ENCODE results near the gene SYPL1.

The SYPL1 gene

DNA sequence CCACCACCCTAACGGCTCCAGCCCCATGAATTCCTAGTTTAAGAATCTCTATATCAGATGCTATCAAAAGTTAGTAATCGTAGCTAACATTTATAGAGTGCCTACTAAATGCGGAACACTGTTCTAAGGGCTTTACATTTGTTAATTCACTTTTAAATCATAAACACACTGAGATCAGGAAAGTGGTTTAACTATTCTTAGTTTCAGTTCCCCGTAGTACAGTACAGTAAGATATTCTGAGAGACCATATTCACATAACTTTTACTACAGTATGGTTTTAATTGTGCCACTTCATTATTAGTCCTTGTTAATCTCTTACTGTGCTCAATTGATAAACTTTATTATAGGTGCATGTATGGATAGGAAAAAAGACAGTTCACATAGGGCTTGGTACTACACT, 22.5 kb downstream of the SYPL1 start:
- DNase-seq: no peak

DNA sequence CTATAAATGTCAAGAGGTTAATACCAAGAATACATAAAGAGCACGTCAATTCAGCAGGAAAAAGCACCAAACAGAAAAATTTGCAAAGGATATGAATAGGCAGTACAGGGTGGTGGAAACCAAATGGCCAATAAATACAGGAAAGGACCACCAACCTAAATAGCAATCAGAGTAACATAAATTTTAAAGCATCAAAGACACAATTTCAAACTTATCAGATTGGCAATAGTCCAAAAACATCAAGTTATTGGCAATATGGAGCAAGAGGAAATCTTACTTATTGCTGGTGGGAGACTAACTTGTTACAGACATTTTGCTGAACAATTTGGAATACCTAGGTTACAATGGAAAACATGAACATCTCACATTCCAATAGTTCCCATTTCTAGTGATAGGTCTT, 24.1 kb downstream of the SYPL1 start:
- no peak for DNase-seq

DNA sequence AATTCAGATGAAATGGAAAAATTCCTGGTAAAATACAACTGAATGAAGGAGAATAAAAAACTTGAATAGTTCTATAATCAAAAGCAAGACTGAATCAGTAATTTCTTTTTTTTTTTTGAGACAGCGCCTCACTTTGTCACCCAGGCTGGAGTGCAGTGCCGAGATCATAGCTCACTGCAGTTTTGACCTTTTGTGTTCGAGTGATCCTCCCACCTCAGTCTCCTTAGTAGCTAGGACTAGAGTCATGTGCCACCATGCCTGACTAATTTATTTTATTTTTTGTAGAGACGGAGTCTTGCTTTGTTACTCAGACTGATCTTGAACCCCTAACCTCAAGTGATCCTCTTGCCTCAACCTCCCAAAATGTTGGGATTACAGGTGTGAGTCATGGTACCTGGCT, 26.1 kb downstream of the SYPL1 start:
- DNase-seq: no peak

DNA sequence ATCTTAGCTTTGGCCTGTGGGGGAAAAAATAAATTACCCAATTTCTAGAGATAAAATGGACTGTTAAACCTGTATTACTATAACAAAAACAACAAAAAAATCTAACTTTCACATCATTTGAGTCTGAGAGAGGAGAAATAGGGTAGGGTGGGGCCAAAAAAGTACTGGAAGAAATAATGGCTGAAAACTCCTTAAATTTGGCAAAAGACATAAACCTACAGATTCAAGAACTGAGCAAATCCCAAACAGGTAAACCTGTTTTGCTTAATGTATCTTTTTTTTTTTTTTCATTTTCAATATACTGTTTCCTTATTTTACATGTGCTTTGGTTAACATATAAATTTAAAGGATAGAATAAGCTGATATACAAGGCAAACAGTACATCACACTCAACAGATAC, 27.1 kb downstream of the SYPL1 start:
- no peak for DNase-seq

DNA sequence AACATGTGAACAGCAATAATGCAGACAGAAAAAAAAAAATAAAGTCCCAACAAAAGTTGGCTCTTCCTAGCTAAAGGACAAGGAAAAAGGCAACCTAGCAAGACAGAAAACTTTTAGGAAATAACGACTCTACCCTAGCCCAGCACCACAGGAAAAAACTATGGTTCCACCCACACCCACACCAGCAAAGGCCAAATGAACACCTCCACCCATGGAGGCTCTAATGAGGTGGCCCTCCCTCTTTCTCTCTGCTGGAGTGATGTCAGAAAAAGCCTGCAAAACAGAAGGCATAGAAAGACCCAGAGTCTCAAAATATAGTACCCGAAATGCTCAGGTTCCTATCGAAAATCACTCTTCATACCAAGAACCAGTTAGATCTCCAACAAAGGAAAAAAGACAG, 28.4 kb downstream of the SYPL1 start:
- no peak for DNase-seq

DNA sequence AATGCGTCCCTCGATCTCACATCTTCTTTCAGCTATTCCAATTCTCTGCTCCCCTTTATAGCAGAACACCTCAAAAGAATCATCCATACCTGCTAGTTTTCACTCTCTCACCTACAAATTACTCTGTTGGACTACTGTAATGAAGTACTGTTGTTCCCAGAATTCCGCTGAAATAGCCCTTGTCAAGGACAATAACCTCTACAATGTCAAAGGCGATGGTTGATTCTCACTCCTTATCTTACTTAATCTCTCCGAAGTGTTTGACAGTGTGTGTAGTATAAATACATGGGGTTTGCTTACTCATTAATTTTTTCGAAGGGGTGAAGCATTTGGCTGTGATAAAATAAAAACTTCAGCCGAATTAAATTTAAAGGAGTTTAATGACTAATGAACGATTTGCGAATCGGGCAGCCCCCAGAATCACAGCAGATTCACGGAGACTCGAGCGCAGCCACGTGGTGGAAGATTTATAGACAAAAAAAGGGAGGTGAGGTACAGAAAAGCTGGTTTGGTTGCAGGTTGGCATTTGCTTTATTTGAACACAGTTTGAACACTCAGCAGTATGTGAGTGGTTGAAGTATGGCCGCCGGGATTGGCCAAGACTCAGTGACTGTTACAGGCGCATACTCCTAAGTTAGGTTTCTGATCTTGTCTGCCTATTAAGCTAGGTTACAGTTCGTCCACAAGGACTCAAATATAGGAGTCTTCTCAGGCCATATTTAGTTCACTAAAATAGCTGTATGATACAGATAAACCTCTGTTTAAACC, 29.8 kb downstream of the SYPL1 start:
- DNase-seq: no peak

DNA sequence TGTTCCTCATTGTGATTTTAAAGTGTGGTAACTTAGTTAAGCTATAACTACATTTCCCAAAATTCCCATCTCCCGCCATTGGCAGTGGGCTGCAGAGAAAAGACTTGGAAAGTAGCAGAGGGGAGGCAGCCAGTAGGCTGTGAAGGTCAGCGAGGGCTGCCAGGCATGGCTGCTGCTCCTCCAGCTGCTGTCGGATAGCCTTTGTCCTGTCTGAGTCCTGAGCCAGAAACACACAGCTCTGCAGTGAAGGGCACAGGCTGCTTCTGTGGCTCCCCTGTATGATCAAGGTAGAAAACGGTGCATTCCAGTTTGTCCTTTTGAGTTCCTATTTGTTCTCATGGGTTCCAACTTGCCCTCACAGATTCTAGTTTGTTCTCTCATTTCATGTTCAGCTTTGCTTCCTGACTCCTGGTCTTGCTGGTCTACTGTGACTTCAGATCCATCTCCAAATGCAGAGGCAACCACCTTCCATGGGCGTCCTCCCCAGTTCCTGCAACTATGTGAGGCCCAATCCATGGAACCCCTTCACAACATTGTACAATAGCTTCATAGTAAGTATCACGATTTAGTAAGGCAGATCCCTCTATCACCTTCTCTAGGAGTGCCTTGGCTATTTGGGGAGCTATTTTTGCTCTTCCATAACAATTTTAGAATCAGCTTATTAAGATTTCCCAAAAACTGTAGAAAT, 31.7 kb downstream of the SYPL1 start:
- no peak for DNase-seq

DNA sequence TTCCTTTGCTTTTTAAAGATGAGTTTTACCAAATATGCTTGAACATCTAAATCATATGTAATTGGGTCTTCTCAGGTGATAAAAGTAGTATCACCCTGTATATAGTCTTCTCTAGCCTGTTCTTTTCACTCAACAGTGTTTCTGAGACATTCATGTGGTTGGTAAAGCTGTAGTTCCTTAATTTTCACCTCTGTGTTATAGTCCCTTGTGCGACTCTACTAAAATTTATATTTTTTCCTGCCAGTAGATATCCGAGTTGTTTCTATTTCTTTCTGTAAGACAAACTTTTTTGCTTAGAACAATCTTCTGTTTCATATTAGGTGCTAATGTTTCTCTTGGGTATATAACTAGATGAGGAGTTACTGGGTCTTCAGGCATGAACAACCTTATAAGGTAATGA, 35.6 kb downstream of the SYPL1 start:
- DNase-seq: no peak

DNA sequence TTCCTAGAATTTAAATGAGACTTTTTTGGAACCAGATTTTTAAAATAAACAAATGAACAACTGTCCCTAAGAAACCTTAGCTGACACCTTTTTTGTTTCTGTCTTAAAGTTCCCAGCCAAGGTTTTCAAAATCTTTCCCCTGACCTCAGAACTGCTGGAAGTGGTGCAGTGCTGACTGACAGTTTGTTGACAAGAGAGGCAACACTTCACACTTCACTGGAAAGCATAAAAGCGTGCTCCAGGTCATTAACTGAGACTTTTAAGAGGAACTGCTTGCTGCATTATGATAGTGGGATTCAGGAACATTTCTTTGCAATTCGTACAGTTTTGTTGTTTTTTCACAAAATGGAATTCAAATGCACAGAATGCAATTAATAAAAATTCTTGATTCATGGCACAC, 36.2 kb downstream of the SYPL1 start:
- DNase-seq: no peak

DNA sequence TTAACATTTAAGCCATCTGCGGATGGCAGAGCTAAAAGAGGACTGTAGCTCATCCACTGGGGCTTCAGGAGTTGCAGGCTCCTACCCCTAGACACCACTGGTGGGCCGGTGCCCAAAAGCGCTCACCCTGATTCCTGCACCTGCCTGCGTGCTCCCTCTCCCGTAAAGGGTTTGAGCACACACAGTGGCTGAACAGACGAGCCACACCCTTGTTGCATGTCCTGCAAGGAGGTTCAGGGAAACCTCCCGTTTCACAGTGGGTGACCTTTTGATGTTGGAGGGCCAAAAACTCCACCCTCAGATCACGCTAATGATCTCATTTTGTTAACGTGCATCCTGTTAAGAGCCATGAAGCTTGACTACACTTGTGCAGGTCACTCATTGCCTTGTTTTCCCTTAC, 37.9 kb downstream of the SYPL1 start:
- DNase-seq: no peak

DNA sequence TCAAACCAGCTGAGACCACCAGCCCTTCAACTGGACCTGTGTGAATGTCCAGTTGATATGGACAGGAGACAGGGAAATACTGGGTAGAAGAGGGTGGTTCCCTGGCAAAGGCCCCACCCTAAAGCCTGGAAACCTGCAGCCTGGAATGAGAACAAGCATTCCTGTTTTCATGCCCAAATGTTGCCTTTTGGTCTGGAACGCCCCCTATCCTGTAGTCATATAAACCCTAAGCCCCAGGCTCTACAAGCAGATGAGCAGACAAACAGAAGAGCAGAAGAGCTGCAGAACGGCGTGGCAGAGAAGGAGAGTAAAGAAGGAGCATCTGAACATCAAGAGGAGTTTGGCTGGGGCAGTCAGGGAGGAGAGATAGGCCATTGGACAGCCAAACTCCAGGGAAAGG, 38.4 kb downstream of the SYPL1 start:
- DNase-seq: no peak

DNA sequence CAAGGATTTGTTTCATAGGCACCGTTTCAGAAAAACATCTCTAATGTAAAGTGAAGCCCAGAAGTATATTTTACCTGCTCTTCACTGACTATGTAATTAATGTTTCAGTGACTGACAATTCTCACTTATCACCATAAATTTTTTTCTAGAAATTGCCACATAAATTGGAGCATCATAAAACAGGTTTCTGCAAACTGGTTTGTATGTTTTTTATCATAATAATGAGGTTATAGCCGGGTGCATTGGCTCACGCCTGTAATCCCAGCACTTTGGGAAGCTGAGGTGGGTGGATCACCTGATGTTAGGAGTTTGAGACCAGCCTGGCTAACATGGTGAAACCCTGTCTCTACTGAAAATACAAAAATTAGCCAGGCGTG, 39.4 kb downstream of the SYPL1 start:
- DNase-seq: no peak

DNA sequence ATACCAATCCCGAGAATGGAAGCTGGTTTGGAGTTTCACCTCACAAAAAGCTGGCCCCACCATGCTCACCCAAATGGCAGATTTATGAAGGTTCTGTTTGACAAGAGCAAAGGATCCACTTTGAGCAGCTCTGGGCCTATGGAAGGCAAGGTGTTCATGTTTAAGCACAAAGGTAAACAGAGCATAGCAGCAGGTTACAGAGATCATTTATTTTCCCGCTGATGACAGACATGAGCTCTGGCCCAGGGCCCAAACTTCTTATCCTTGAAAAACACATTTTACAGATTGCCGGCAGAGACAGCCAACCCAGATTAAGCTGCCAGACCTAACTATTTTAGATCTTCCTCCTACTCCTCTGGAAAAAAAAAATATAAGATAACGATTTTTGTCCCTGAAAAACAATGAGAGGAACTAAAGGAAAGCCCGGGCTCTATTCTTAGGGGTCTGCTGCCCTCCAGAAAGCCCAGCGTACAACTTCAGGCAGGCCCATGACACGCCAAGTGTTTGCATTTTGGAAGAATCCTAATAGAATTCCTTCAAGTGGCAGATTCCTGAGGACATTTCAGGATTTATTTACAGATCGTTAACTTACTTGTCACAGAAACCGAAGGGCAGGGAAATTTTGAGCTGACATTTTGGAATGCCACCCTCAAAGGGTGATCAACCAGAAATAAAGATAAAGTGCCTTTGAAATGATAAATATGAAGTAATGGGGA, 40.0 kb downstream of the SYPL1 start:
- peak; percentile 44 for DNase-seq

DNA sequence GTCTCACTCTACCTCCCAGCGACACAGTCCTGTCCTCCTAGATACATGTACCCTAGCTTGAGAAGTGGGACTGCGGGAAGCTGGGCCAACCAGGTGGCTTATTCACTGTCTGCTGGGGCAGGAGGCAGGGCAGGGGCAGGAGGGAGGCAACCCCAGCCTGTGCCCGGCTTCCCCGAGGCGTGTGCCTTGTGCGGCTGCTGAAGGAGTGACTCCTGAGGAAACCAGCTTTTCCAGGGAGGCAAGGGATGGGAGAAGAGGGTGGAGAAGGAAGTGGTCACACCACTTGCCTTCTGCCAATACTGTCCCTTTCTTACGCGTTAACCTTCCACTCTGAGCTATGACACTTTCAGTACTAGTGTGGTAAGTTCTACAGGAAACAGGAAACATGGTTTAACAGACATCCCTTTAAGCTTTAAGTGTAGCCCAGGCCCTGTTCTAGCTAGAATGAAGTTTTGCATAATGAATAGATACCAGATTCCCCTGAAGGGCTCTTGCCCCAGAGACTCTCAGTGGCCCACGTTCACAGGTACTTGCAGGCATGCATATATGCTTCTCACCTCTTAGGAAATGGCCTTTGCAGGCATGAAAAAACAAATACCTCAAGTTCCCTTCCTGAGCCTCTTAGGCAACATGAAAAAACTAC, 40.6 kb downstream of the SYPL1 start:
- no peak for DNase-seq

DNA sequence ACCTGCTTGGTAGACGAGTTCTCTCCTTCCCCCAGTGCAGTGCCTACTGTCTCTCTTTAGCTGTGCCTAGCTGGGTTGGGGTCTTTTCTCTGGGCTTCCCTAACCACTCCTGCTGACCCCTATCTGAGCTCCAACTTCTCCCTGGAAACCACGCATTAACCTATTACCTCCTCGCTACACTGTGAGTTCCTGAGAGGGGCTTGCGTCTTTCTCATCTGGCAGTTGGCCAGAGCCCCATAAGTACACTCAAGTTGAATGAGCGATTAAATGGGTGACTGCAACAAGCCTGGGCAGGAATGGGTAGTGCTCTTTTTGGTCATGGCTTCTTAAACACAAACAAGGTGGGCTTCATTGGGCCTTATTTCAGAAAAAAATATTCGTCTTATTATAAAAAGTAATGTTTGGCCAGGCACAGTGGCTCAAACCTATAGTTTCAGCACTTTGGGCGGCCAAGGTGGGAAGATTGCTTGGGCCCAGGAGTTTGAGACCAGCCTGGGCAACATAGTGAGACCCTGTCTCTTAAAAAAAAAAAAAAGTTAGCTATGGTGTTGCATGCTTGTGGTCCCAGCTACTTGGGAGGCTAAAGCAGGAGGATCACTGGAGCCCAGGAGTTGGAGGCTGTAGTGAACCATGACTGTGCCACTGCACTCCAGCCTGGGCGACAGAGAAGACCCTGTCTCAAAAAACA, 41.4 kb downstream of the SYPL1 start:
- no peak for DNase-seq

DNA sequence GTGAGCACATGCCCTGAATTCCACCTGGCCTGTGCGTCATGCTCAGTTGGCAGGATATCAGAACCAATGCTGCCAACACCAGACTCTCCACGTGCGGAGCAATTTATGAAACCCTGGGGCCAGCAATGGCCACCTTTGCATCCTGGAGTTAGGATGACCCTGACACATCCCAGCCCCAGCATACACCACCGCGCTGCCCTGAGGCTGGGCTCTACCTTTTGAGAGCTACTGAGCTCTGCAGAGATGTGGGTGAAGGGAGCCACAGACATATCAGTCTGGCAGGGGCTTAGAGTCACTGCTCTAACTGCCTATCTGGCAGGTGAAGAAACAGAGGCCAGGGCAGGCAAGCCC, 41.9 kb downstream of the SYPL1 start:
- no peak for DNase-seq

DNA sequence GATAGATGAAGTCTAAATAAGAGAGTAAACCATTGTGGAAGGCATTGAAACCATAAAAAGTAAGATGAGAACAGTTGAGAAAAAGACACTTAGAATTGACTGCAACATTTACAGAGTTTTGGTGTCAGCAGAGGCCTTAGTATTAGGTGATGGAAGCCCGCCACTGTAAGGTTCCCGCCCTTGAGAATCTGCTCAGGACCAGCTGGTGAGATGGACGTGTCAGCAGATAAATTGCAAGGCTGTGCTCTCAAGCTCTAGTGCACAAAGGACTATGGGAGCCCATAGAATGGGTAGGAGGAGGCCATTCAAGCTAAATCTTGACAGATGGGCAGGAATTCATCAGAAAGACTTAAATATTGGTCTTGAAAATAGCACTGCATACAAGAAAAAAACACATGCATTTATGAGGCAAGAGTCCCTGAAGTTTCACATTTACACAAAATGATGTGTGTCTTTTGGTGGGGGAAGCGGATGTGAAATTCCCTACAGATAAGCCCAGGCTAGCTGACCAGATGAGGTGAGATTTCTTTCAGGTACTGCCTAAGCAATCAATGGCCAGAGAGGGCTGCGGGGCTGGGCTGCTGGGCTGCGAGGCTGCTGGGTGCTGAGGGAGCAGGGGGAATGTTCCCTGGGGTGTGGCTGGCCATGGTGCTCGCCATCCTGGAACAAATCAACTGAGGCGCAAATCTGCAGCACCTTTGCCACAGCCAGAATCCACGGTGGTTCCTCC, 42.5 kb downstream of the SYPL1 start:
- no peak for DNase-seq

DNA sequence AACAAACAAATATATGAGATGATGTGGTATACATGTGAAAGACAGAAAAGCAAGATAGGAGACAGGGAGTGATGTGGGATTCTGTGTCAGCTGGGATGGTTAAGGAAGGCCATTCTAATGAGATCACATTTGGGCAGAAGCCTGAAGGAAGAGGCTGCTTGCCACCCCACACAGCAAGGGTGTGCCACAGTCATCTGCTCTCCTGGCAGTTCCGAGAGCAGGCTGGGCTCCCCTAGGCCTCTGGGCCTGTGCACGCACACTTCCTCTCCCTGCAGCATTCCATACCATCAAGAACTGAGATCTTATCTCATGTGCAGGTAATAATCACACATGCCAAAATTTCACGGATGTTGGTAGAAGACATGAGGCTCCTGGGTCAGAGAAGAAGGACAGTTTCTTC, 43.1 kb downstream of the SYPL1 start:
- no peak for DNase-seq

DNA sequence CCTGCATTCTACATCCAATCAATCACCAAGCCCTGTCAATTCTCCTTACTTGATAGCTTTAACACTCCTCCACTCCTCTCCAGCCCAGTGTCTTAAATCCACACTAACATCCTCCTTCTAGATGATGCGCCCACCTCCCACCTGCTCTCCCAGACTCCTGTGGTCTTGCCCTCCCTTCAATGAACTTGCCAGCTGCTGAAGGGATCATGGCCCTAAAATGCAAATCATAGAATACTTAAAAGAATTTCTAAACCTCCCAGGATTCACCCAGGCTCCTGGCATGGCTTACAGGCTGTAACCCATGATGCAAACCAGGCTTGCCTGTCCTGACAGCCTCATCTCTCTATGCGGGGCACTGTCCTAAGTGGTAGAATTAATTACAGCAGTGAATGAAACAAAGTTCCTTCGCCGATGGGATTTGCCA, 43.6 kb downstream of the SYPL1 start:
- DNase-seq: no peak

DNA sequence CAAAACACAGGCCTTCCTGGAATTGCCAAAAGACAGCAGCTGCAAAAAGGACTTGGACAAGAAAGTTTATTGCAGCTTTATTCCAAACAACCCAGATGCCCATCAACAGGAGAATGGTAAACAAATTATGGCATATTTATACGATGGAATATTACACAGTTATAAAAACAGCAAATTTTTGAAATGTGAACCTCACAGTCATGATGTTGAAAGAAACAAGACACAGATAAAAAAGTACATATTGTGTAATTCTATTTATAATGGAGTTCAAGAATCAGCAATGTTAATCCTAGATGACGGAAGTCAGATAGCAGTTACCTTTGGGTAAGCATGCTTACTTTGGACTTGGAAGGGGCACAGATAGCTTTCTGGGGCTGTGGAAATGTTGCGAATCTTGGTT, 44.4 kb downstream of the SYPL1 start:
- no peak for DNase-seq

DNA sequence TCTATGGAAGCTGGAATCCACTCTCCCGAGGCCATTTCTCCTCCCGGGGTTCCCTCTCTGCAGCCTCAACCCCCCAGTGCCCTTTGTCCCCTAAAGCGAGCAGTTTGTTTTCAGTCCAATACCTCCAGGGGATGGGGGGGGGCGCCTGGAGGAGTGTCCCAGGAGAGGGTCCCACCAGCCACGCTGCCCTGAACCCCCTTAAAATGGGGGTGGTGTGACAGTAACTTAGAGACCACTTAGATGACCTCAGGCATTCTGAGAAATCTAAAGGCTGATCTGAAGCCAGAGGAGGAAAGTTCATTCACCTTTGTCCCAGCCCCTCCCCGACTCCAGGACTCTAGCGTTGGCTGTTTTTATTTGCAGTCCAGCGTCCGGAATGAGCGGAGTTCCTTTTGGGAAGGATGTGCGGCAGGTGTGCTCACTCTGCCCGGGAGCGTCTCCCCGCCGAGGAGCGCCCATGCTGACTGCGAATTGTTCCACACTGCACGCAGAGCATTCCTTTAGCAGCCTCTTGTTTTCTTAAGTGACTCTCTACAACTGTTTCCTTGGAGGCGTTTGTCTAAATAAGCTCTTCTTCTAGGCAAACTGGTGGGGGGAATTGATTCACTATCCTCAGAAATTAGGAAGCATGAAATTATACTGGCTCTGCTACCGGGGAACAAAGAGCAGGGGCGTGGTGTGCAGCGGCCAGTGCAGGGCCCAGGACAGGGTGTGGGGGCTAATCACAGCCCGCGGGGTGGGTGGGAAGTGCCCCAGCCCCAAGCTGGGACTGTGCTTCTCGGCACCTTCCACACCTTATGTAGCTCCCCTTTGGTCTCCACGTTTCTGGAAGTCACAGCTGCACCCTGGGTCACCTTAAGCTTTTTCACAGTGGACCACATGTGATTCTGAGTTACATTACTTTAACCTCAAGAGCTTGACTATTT, 46.3 kb downstream of the SYPL1 start:
- DNase-seq: peak; percentile 26

Data from NCI-H146 (cell line).